ENCODE measurements around the gene SLC25A4.
"Not testable (repeated sequence)": the region's sequence is repeated elsewhere in the genome, so short reads cannot be mapped to it uniquely, and the experiment has no call there.

Gene SLC25A4

GRCh38 chr4:185142912-185143600 lies at the start of gene SLC25A4:
TSS of gene SLC25A4 (plus strand) at chr4:185143266. CDS start at chr4:185143373, 107 bp downstream.
- peak; percentile 67 for DNase-seq

- no peak for DNase-seq
Observed at GRCh38 chr4:185093603-185094002, 49.5 kb upstream of the SLC25A4 start.

GRCh38 chr4:185096032-185096653 lies 46.9 kb upstream of the SLC25A4 start:
- peak; percentile 67 for DNase-seq

- DNase-seq = no peak
Observed at GRCh38 chr4:185098474-185098873, 44.6 kb upstream of the SLC25A4 start.

GRCh38 chr4:185099024-185099682 lies 43.9 kb upstream of the SLC25A4 start:
- DNase-seq = no peak

- DNase-seq = no peak
Observed at GRCh38 chr4:185099940-185100339, 43.1 kb upstream of the SLC25A4 start.

GRCh38 chr4:185100423-185100822 lies 42.6 kb upstream of the SLC25A4 start:
- DNase-seq = no peak

GRCh38 chr4:185101354-185101890 lies 41.6 kb upstream of the SLC25A4 start:
- DNase-seq = no peak

GRCh38 chr4:185104733-185105132 lies 38.3 kb upstream of the SLC25A4 start:
- no peak for DNase-seq

- no peak for DNase-seq
Observed at GRCh38 chr4:185106353-185106752, 36.7 kb upstream of the SLC25A4 start.

- DNase-seq = not testable (repeated sequence)
Observed at GRCh38 chr4:185107574-185107973, 35.5 kb upstream of the SLC25A4 start.

- no peak for DNase-seq
Observed at GRCh38 chr4:185108185-185108584, 34.9 kb upstream of the SLC25A4 start.

GRCh38 chr4:185108669-185109068 lies 34.4 kb upstream of the SLC25A4 start:
- no peak for DNase-seq

GRCh38 chr4:185109736-185110135 lies 33.3 kb upstream of the SLC25A4 start:
- DNase-seq = no peak

- DNase-seq = no peak
Observed at GRCh38 chr4:185110375-185110823, 32.7 kb upstream of the SLC25A4 start.

GRCh38 chr4:185112104-185112503 lies 31.0 kb upstream of the SLC25A4 start:
- no peak for DNase-seq

- no peak for DNase-seq
Observed at GRCh38 chr4:185113340-185113739, 29.7 kb upstream of the SLC25A4 start.

GRCh38 chr4:185115827-185116232 lies 27.2 kb upstream of the SLC25A4 start:
- DNase-seq = peak; percentile 89

GRCh38 chr4:185117300-185117934 lies 25.6 kb upstream of the SLC25A4 start:
- DNase-seq = no peak

- DNase-seq = no peak
Observed at GRCh38 chr4:185118876-185119275, 24.2 kb upstream of the SLC25A4 start.

- DNase-seq = not testable (repeated sequence)
Observed at GRCh38 chr4:185119467-185119866, 23.6 kb upstream of the SLC25A4 start.

- DNase-seq = no peak
Observed at GRCh38 chr4:185119927-185120630, 23.0 kb upstream of the SLC25A4 start.

GRCh38 chr4:185120631-185120946 lies 22.5 kb upstream of the SLC25A4 start:
- no peak for DNase-seq
